ENCODE data around the gene DNAJC3.
"Not testable (repeated sequence)": the region's sequence is repeated elsewhere in the genome, so short reads cannot be mapped to it uniquely, and the experiment has no call there.

DNAJC3 gene, protein sequence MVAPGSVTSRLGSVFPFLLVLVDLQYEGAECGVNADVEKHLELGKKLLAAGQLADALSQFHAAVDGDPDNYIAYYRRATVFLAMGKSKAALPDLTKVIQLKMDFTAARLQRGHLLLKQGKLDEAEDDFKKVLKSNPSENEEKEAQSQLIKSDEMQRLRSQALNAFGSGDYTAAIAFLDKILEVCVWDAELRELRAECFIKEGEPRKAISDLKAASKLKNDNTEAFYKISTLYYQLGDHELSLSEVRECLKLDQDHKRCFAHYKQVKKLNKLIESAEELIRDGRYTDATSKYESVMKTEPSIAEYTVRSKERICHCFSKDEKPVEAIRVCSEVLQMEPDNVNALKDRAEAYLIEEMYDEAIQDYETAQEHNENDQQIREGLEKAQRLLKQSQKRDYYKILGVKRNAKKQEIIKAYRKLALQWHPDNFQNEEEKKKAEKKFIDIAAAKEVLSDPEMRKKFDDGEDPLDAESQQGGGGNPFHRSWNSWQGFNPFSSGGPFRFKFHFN

DNA sequence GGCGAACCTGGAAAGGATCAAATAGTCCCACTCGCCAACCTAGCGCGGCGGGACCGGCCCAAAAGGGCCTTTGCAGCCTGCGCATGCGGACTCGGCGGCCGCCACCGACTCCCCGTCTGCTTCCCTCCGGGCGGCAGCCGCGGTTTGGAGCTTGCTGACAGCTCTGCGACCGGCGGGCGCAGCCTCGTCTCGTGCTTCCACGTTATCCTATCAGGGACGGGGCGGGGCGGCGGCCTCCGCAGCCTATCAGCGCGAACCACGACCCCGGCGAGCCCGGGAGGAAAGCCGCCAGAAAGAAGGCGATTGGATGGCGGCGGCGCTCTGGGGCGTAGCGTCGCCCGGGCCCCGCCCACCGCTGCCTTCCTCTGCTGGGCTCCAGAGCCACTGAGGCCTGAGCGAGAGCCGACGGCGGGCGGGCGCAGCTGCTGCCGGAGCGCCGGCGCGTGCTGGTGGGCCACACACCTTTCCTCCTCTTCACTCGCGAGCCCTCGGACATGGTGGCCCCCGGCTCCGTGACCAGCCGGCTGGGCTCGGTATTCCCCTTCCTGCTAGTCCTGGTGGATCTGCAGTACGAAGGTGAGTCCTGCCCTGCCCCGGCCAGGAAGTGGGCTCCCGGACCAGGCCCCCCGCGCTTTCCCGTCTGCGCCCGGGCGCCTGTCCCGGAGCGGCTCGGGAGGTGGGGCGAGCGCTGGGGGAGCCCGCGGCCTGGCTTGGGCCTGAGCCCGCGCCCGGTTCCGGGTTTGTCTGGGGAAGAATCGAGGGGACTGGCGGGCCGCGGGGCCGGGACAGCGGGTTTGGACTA lies at the start of gene DNAJC3:
Gene DNAJC3, plus strand, starts transcription at position 378 of the 802 bp plus-strand sequence. Its CDS starts 117 bp downstream, at position 495.
- DNase-seq: peak; percentile 92

DNA sequence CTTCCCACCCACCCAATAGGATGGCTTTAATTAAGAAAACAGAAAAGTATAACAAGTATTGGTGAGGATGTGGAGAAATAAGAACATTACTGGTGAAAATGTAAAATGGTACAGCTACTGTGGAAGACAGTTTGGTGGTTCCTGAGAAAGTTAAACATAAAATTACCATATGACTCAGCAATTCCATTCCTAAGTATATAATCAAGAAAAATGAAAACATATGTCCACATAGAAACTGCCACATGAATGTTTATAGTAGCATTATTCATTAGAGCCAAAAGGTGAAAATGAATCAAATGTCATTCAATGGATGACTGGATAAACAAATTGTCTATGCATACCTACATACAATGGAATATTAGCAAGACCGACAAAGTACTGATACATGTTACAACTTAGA lies 49.3 kb upstream of the DNAJC3 start:
- DNase-seq: no peak

DNA sequence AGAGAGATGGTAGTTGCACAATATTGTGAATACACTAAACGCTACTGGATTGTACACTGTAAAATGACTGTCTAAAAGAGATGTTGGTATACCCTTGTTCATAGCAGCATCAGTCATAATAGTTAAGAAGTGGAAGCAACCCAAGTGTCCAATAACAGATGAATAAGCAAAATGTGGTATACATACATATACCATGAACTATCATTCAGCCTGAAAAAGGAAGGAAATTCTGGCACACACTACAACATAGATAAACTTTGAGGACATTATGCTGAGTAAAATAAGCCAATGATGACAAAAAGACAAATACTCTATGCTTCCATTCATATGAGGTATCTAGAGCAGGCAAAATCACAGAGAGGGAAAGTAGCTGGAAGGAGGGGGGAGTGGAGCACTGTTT lies 48.5 kb upstream of the DNAJC3 start:
- DNase-seq: no peak

DNA sequence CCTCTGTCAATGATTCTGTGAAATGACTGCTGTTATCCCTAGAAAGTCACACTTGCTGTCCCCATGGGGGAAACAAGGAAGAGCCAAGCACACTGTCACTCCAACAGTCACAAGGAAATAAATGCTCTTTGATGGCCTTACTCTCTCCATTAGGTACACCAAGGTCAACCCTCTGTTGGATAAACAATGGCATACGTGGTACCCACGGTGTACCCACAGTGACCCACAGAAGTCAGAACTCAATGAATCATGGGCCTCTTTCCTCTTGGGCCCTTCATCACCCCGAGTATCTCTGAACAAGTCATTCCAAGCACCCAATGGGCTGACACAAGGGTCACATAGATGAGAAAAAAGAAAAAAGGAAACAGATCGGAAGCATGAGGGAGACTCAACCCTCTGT lies 47.9 kb upstream of the DNAJC3 start:
- no peak for DNase-seq

DNA sequence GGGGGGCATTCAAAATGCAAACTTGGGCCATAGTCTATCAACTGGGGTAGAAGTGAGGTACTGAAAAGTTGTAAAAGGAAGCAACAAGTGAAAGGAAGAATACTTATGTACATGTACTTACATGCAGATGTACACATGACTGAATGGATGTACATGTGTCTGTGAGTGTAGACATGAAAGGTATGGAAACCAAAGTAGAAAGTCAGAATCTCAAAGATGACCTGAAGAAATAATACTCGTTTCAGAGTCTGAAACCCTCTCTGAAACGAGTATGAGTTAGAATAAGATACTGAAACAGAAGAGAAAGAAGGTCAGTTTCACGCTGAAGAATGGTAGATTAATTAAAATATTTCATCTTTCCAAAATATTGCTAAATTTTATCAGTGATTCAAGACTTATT lies 46.3 kb upstream of the DNAJC3 start:
- DNase-seq: no peak

DNA sequence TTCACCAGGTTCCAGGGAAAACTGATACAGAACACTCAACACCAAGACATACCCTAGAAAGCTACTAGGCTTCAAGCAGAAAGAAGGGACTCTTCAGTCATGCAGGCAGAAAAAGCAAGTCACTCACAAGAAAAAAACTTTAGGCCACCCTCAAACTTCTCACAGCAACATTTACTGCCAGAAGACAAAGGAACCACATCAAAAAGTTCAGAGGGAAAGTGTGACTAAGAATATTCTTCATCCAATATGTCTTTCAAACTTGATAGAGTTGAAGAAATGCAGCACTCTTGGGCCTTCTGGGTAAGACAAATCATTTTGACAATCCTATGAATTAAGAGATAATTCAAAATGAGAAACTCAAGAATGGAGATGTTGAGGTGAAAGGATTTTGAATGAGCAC lies 40.1 kb upstream of the DNAJC3 start:
- no peak for DNase-seq

DNA sequence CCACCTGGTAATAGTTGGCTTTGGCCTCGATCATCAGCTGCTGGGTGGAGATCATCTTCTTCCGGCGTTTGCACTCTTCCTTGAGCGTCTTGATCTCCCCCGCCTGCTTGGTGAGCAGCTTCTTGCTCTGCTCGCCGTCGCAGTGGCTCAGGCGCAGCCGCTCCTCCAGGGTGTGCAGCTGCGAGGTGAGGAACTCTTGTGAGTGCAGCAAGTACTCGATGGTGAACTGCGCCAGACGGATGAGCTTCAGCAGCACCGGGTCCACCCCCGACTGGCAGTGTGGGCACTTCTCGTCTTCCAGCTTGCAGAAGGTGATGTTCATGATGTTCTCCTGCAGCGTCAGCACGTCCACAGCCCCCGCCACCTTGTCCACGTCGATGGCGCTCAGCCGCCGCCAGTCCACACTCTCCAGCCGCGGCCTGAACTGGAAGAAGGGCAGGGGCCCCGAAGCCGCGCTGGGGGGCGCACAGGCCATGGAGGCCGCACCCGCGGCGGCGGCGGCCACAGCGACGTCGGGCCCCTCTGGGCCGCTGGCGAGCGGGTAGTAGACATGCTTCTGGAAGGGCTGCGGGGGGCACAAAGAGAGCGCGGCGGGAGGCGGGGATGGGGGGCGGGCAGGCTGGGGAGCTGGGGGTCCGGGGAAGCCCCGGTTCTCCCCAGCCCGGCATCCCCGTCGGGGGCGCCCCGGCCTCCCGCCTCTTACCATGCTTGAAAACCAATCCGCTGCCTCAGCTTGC lies 35.5 kb upstream of the DNAJC3 start:
- DNase-seq: no peak

DNA sequence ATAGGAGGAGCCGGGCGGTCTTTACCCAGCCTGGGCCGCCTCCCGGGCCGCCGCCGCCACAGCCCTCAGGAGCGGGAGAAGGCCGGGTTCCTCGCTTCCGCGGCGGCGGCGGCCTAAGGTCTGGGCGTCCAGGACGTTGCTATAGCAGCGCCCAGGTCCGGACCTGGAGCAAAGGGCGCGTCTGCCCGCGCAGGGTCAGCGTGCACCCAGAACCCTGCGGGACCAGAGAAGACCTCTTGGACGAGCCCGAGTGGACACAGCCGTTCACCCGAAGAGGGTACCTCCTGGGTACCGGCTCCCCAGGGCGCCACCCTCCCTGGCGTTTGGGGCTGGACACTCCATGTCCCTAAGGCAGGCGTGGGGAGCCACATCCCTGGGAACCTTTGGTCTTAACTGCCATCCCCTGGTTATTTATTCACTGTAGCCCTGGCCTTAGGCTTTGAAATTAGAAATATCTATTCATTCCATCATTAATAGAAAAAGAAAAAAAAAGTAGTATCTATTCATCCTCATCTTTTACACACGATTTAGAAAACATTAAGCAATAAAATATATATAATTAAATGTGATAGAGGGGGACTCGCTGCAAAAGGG lies 34.8 kb upstream of the DNAJC3 start:
- DNase-seq: no peak

DNA sequence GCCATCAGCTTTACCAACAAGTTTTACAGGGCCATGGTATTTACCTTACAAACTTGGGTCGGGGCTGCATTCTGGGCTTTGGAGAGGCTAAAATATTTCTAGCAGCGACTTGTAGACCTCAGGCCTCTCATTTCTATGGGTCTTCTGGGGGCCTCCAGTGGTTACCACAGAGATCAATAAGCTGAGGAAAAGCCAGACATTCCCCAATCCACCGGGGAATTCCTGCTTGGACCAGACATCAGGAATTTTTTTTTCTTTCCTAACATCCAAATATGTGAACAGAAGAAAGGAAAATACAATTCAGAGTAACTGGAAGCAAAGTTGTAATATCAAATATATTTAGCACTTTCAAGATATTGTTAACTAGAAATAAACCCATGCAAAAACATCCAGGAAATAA lies 33.9 kb upstream of the DNAJC3 start:
- DNase-seq: no peak

DNA sequence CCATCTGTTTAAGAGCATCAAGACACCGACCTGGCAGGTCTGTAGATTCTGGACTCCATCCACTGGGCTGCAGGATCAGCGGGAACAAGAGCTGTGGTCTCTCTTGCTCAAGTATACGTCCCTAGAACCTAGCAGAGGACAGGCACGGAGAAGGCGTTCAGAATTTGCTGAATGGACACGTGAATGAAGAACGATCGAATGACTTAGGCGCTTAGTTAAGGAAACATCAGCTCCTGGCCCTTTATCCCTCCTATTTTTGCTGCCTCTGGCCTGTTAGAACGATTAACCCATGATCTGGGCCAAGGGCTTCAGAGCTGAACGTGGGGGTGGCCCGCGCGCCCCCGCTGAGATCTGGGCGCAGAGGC lies 33.4 kb upstream of the DNAJC3 start:
- DNase-seq: no peak

DNA sequence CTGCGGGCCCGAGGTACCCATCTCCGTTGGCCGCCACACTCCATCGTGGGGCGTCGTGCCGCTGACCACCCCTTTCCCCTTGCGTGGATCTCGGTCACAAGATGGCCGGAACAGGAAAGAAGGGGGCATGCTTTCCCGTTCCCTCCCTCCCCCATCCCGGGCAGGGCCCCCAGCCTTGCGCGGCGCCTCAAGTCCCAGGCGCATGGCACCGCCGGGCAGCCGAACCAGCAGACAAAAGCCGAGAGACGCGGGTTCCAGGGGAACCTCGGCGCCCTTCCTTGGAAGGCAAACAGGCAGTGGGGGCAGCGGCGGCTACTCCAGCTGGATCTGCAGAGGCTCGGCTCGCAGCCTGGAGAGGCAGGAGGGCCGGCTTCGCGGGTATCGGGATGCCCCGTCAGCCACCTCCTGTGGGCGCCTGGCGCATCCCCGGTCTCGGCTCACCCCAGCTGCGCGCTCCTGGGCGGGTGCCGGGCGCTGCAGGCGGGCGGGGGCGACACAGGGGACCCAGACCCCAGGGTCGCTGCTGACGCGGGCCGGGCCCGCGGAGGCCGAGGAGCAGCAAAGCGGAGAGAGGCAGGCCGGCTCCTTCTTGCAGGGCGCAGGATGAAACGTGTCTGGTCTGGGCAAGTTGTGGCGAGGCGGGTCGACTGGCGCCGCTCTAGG lies 32.9 kb upstream of the DNAJC3 start:
- no peak for DNase-seq

DNA sequence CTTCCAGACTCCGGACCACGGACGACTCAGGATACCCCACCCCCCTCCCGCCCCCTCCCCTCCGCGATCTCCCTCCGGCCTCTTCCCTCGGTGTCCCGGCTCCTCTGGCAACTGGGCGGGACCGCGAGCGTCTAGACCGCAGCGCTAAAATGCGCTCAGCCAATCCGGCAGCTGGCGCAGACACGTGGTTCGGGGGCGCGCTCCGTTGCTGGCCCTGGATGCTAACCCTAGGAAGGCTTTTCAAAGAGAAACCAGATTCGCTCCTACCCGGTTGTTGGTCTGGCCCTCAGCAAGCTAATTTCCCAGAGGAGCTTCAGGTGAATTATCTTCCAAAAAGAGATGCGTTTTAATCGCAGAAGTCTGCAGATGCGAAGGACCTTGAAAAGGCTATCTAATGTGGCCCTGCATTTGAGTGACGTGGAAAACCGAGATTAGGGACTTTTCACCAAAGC lies 32.3 kb upstream of the DNAJC3 start, which contains the start of gene DZIP1:
Gene DZIP1, minus strand, starts transcription at position 106 of the 452 bp plus-strand sequence. CDS start 2,677 bp downstream, outside the sequence.
- no peak for DNase-seq

DNA sequence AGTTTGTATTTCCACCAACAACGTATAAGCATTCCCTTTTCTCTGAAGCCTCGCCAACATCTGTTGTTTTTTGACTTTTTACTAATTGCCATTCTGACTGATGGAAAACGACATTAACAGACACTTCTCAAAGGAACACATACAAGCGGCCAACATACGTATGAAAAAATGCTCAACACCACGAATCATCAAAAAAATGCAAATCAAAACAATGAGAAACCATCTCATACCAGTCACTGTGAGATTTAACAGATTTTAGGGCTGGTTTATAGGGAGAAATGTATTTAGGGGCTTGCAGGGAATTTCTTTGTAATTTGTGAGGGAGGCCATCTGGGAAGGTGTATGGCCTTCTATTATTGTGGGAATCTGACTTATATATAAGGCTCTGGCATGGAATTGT lies 29.6 kb upstream of the DNAJC3 start:
- DNase-seq: no peak

DNA sequence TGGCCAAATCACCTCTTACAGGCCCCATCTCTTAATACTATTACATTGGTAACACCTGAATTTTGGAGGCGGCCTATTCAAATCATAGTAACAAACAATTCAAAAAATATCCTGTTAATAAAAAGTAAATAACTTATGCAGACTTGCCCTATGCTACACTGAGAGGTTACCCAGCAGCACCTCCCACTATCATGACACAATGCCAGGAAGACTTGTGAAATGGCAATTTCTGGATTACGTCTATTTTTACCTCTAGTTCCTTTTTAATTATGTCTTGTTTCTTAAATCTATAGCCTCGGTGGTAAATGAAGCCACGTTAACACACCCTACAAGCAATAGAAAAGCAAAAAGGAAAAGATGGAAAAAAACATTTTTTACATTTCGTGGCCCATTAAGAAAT lies 26.2 kb upstream of the DNAJC3 start:
- no peak for DNase-seq

DNA sequence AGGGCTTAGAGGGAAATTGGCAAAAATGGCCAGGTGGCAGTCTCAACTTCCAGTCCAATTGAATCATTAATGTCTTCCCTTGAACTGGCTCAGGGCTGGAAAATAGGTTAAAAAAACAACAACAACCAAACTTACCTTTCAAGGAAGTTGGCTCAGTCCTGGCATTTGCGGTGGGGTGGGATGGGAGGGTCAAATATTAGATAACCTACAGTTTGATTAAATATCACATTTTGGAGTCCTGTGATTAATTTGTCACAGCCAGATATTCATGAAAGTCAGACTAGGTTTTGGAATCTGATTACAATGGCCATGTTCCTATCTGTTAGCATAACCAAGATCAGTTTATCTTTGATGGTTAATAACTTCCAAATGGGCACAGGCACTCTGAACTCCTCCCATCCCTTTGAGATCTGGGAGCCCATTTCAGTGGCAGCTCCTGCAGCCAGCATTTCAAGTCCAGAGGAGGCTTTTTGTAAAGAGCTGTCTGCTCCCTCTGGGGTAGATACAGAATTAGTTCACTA lies 24.6 kb upstream of the DNAJC3 start:
- no peak for DNase-seq

DNA sequence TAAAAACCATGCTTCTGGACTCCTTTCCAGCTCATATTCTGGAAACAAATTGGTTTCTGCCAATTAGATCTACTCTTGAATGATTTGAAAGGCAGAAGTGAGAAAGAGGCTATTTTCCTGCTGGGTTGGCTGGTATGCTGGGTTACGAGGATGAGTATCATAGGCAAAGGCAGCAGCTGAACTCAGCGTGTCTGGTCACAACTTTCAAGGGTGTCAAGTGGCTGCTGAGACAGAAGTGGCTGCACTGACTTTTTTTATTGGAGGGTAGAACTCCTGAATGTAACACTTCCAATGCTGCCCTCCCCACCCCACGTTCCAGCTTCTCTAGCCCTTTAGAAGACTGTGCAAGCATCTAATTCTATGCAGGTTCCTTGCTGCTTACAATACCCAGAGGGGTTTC lies 24.1 kb upstream of the DNAJC3 start:
- DNase-seq: no peak

DNA sequence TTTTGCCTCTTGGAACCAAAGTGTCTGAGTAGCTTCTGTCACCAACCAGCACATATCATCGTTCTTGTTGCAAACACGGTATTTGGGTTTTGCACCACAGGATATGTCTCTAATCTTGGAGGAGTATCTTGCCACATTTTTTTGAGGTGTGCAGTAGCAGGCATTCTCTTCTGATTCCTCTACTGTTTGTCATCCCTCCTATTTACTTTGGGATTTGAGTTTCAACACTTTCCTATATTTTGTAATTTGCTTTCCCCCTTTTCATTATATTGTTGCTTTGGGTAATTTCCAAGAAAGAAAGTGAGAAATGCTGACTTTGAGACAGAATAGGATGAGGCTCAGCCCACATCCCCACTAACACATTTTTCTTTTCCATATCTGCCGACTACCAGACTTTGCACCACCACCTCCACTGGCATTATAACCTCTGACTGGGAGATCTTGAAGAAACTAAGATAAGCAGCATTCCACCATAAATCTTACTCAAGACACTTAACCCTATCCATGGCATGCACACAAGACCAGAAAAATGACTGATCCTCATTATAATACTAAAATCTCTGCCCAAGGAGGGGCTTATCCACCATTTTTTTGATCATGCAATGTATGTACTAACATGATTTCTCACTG lies 20.4 kb upstream of the DNAJC3 start:
- DNase-seq: no peak

DNA sequence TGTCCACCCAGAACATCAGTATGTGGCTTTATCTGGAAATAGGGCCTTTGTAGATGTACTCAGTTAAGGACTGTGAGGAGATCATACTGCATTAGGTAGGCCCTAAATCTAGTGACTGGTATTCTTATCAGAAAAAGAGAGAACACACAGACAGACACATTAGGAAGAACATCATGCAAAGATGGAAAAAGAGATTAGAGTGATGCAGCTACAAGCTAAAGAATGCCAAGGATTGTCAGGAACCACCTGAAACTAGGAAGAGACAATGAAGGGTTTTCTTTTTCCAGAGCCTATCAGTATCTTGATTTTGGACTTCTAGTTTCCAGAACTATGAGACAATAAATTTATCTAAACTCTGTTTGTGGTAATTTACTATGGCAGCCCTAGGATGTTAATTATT lies 17.4 kb upstream of the DNAJC3 start:
- DNase-seq: no peak

DNA sequence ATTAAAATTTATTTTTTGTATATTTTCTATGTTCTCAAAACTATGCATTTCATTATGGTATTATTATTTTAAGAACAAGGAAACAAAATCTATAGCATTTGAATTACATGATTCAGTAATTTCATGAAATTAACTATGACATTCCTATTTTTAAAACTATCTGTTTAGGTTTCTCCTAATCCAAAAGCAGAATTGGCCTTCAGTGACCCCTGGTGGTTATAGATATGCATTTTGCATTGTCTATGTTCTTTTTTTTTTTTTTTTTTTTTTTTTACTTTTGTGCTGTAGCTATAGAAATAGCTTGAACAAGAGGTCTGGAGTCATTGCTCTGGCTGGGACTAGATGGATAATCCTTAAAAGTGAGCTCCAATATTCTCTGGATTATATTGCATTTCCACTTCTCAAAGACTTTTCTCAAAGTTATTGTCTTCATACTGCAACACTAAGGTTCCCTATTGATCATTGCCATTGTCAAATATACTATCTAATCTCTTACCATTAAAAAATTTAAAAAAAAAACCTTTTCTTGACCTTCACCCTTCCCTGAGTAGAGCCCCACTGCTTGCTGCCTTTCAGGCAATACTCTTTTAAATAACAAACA lies 15.9 kb upstream of the DNAJC3 start:
- no peak for DNase-seq

DNA sequence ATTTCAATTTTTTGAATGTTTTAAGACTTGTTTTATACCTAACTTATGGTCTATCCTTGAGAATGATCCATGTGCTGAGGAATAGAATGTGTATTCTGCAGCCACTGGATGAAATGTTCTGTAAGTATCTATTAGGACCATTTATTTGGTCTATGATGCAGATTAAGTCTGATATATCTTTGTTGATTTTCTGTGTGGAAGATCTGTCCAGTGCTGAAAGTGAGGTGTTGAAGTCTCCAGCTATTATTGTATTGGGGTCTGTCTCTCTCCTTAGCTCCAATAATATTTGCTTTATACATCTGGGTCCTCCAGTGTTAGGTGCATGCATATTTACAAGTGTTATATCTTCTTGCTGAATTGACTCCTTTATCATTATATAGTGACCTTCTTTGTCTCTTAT lies 9.7 kb upstream of the DNAJC3 start:
- not testable (repeated sequence) for DNase-seq

DNA sequence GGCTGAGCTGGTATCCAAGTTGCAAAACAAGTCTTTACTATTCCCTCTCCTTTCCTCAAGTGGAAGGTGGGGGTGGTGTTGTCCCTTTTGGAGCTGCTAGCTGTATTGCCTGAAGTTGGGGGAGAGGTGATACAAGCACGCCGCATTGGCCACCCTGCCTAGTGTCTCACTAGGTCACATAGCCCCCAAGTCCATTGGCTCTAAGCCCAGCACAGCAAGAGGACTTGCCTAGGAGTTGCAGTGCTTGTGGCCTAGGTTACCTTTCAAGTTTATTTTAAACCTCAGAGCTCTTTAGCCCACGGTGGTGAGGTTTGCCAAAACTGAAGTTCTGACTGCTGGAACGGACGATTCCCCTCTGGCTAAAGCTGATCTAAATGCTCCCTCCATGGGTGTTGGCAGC lies 5.3 kb upstream of the DNAJC3 start:
- no peak for DNase-seq

All from SIG-M5 (cell line).